T-helper 2 cell (primary cell): ENCODE measurements around the gene C13orf46.
"Not testable (repeated sequence)": the region's sequence is repeated elsewhere in the genome, so short reads cannot be mapped to it uniquely, and the experiment has no call there.

Experiments used
- DNase-seq, 5 experiments: peaks; one replicate each; pipeline versions ENCODE4 v3.0.0 to v3.0.0-alpha.2; 2012 to 2022
- total RNA-seq, 2 donors: gene quantifications; one replicate each; lab custom pipeline; 2026; lab: John Stamatoyannopoulos, UW

C13orf46 gene
- total RNA-seq, result 12.8 to 13.9 reads per million in 2 donors

DNA sequence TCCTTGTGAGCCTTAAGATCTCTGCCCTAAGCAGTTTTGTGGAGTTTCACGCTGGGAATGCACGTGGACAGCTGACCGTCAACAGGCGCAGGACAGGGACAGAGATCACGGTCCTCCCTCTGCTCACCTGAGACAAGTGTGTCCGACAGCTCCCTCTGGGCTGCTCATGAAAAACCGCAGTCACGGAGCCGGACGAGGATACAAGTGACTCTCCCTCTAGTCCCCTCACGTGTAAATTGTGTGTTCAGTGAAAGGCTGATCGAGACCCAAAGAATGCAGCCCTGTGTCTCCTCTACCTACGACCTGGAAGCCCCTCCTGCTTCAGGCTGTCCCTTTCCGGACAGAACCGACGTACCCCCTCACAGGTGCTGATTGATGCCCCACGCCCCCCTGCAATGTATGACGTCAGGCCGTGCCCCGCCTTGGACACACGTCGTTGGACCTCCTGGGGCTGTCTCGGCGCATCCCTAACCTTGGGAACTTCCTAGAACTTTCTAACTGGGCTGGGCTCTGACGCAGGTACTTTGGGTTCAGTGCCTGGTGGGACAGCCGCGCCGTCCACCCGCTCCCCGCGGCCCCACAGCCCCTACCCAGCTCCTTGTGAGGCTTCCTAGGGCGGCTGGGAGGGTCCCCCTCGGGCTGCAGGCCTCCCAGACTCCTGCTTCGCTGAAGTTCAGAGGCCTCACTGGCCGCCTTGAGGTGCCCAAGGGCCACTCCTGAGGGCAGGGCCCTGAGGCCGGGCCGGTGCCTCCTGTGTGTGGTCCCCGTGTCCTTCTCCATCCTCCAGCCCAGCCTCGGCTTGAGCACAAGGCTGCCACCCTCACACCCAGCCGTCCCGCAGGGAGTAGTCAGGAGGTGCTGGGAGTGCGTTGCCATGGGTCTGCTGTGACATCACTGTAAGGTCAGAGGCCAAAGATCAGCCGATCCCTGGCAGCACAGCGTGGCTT, at the start of gene C13orf46:
Gene C13orf46, minus strand, starts transcription at position 859 of the 947 bp plus-strand sequence. Its CDS starts 79 bp downstream, at position 780.
- DNase-seq, result no peak

DNA sequence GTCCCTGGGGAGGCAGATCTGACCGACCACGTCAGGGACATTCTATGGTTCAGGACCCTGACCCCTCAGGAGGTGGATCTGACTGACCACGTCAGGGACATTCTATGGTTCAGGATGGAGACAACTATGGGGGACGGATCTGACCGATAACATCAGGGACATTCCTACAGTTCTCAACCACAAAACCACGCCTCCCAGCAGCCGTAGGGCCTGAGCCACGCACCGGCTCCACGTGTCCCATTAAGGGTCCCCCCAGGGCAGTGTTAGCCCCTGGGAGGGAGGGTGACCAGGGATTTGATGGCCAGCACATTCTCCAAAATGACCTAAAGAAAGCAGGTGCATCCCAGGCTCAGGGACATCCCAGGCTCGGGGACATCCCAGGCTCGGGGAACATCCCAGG, 49.0 kb upstream of the C13orf46 start:
- DNase-seq, result no peak

DNA sequence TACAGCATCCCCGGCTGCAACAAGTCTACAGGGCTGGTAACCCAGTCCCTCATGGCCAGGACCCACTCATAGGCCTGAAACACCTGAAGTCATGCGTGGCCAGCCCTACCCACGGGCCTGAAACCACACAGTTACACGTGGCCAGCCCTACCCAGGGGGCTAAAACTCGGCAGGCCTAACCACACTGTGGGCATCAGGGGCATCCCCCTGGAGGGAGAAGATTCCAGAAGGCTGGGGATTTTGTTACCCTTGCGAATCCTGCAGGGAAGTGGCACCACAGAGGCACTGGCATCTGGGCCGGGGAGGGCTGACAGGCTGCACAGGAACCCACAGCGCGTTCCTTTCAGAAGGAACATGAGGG, 48.4 kb upstream of the C13orf46 start:
- no peak for DNase-seq

DNA sequence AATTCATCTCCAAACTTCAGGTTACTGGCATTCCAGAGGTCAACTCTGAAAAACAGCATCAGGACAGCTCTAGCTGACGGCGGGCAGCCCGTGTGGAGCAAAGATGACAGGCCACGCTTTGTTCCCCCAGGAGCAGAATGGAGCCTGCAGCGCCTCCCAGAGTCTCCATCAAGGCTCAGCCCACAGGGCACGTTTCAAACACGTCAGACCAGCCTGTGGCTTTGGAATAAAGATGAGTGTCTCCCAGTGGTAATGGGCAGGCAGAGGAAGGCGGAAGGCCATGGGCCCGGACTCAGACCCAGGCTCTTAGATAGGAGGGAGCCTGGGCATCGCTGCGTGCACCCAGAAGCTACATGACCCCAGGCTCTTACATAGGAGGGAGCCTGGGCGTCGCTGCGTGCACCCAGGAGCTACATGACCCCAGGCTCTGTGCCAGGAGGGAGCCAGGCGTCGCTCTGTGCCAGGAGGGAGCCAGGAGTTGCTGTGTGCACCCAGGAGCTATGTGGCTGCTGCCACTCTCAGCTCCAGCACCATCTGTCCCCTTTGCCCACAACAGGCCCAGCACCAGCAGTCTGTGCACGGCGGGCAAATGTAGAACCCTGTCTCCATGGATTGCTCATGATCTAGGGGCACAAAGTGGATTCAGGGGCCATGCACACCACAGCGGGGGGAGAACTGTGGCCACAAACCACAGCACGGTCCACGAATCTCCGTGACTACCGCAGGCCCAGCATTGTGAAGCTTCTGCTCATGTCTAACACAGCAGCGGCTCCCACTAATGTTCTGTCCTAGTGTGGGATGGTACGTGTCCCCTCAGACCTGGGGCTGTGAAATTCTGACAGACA, 47.8 kb upstream of the C13orf46 start:
- DNase-seq, result no peak

DNA sequence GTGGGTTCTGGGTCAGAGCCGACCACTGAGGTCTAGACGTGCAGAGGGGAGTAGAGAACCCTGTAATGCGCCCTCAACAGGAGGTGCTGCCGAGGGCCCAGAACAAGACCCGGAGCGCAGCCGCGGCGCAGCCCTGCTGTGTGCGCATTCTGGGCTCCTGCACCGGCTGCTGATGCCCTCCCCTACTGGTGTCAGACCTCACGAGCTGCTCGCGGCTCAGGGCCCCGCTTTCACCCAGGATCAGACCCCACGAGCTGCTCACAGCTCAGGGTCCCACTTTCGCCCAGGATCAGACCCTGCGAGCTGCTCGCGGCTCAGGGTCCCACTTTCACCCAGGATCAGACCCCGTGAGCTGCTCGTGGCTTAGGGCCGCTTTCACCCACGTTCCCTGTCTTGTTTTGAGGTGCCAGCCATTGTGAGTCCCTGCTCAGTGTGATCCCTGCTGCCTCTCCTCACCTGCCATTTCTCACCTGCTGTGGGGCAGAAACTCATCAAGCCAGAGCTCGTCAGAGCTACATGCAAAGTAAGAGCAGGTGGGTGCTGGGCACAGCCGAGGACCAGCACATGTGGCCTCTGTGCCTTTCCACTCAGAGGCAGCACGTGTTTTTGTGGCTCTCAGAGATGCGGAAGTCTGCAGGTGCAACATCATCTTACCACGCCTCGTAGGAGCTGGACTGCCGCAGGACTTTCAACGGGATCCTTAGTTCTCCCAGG, 47.0 kb upstream of the C13orf46 start:
- DNase-seq, result no peak

DNA sequence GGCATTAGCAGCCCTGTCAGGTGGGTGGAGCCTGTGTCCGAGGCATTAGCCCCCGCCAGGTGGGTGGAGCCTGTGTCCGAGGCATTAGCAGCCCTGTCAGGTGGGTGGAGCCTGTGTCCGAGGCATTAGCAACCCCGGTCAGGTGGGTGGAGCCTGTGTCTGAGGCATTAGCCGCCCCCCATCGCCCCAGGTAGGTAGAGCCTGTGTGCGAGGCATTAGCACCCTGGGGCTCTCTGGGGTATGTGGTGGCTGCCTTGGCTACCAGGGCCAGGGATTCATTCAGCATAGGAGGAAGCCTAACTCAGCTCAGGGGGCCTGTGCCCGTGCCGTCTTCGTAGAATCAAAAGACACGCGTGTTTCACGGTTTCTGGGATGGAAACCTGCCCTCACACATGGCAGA, 46.3 kb upstream of the C13orf46 start:
- not testable (repeated sequence) for DNase-seq

DNA sequence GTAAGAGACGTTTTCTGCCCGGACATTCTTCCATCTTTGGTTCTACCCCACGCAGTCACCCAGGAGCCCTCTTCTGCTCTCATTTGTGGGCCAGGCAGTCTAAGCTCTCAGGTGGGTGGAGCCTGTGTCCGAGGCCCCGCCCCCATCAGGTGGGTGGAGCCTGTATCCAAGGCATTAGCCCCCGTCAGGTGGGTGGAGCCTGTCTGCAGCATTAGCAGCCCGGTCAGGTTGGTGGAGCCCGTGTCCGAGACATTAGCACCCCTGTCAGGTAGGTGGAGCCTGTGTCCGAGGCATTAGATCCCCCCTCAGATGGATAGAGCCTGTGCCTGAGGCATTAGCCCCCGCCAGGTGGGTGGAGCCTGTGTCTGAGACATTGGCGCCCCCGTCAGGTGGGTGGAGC, 45.5 kb upstream of the C13orf46 start:
- peak in 3 of 5 experiments; percentile 10 to 45 (median 25) for DNase-seq

DNA sequence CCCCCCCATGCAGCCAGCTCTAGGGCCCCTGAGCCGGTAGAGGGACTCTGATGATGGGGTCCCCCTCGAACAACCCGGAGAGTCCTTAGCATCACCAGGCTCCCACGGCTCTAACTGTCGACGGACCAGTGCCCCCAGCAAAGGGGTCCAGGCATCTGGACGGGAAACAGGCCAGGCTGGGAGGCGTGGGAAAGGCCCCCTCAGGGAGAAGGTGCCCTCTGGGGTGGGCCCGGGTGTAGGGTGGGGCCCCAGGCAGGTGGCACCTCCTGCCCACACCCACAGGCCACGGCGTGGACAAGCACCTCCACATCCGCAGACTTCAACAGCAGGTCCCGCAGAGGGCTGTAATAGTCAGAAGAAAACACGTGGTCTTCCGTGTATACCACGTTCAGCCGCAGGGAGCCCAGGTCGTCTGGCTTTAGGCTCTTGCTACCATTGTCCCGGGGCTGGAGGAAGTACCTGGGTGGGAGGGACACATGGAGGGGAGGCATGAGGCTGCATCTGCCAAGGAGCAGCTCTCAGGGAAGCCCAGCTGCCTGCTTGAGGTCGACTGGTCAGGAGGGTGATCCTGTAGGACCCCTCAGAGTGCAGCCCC, 44.7 kb upstream of the C13orf46 start:
- no peak for DNase-seq

DNA sequence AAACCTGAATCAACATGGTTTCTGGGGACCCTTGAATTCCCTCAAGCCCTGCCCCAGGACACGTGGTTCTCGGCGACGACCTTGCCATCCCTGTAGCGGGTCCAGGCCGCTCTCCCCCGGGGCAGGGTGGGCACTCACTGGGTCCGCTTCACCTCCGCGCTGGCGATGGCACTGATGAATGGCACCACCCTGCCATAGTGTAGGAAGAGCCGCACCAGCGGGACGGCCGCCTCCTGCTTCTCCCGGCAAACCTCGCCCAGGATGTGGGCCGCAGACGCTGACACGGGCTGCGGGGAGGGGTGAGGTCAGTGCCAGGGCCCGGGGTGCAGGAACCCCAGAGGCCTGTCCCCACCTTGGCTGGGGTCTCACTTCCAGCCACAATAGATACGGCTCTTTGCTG, 44.1 kb upstream of the C13orf46 start:
- DNase-seq, result no peak

DNA sequence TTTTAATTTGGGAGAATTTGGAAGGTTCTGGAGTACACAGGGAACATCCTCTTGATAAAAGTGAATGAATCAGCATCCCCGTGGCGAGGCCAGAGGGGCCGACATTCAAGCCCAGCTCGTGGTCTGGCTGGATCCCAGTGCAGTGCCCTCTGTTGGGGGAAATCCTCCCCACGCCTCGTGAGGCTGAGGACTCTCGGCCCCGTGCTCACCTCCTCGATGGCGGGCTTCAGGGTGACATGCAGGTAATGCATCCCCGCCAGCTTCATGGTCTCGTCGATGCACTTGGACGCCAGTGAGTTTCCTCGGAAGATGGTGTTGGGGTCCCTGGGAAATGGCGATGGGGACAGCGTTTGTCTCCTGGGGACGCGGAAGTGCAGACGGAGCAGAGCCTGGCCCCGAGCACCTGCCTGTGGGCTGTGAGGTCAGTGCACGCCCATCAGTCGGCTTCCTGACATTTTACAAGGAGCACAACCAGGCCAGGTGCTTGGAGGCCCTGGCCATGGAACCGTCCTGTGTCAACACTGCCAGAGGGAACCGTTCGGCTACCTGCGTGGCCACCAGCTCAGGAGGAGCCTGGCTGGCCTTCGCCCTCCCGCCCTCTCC, 43.3 kb upstream of the C13orf46 start:
- DNase-seq, result no peak

DNA sequence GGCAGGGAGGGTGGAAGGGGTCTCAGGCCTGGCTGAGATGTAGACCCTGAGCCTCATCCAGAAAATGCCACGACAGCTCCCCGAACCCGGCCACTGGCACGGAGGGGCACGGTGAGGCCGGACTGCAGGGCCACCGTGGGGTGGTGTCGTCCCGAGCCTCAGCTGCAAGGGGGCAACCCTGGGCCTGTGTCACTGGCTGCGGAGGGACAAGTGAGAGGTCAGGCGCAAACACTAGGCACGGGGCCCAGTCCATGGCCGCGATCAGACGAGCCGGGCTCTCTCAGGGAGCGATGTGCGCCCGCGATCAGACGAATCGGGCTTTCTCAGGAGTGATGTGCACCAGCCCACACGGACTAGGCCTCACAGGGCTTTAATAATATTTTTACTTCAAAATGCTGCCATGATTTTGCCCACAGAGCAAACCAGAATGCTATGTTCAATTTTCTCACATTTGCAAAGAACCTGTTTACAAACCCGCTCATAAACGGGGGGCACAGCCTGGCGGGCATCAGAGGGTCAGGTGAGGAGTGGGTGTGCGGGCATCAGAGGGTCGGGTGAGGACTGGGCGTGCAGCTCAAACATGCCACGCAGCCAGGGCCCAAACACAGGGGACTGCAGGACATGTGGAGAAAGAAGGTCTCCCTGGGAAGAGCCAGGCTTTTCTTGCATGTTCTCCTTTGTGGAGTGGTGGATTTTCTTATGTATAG, 42.6 kb upstream of the C13orf46 start:
- DNase-seq, result no peak

DNA sequence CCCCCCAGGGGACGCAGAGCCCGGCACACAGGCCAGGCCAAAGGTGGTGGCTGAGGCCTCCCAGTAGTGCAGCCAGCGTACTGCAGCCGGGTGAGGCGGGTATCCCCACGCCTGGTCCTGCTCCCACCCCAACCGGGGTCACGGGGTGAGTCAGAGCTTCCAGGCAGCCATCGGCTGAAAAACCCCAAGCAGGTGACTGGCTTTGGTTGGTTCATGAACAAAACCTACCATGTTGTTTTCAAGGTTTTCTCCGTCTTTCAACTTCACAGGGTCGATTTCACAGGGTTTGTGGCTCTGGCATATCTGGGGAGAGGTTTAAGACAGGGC, 42.1 kb upstream of the C13orf46 start:
- DNase-seq, result no peak

DNA sequence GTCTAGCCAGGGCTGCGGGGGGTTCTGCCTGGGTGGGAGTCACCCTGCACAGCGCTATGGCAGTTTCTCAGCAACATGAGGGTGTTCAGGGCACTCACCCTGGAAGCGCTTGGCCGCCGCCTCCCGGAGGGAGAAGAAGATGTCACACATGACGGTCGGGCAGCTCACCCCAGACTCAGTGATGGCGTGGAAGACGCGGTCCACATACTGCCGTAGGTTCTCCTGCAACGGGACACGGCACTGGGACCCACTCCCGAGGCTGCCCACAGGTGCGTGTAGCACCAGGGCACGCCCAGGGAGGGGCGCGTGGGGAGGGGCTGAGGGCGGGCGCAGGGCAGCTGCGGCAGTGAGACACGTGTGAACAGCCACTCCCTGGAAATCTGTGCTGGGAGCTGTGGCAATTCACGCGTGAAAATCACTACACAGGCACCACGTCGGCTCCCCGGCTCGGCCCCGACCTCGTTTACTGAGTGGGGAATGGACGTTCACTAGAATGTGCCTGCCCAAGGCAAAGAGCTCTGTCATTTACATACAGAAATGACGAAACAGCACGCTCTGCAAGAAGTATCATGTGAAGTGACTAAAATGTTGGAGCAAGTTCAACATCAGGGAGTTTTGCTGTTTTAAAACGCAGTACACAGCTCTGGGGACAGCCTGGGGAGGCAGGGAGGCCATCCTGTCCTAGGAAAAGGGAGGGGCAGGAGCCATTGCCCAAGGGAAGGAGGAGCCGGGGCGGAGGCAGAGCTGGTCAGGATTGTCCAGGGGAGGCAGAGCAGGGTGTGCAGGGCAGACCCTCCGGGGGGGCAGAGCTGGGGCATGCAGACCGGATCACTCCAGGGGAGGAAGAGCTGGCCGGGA, 41.5 kb upstream of the C13orf46 start:
- DNase-seq, result no peak

DNA sequence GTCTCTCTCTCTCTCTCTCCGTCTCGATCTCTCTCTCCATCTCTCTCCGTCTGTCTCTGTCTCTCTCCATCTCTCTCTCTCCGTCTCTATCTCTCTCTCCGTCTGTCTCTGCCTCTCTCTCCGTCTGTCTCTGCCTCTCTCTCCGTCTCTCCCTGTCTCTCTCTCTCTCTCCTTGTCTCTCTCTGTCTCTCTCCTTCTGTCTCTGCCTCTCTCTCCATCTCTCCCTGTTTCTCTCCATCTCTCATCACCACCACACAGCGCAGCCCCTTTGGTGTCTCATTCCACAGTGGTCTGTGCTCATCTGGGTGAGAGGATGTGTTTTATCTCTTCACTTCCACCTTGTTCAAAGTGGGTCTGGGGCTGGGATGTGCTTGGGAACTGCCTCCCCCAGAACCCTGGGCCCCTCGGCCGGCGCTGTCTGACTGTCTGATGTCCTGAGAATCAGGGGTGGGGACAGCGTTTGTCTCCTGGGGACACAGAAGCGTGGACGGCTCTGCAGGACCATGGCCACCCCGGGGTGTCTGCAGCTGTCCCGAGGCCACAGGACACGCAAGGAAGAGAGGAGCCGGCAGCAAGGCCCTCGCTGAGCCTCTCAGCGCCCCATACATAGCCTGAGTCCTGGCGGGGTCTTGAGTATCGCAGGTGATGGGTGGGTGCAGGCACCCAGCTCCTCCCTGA, 40.2 kb upstream of the C13orf46 start:
- DNase-seq, result no peak

DNA sequence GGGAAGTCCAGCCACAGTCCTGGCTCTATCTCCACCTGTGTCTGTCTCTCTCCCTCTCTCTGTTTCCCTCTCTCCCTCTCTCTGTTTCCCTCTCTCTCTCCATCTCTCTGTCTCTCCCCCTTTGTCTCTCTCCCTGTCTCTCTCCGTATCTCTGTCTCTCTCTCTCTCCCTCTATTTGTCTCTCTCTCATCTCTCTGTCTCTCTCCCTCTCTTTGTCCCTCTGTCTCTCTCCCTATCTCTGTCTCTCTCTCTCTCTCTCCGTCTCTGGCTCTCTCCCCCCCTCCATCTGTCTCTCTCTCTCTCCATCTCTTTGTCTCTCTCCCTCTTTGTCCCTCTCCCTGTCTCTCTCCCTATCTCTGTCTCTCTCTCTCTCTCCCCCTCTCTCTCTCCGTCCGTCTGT, 39.5 kb upstream of the C13orf46 start:
- no peak for DNase-seq

DNA sequence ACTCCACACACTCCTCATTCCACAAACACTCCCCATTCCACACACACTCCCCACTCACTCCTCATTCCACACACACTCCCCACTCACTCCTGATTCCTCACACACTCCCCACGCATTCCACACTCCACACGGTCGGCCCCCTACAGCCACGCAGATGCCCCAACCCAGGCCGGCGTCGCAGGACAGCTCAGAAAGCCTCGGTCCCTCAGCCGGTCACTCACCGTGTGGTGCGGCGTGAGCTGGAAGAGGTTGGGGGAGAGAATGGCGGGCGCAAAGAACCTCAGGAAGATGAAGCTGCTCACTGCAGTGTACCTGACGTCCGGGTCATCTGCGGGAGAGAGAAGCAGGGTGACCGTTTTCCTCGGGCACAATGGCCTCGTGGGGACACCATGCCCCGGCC, 39.0 kb upstream of the C13orf46 start:
- no peak for DNase-seq

DNA sequence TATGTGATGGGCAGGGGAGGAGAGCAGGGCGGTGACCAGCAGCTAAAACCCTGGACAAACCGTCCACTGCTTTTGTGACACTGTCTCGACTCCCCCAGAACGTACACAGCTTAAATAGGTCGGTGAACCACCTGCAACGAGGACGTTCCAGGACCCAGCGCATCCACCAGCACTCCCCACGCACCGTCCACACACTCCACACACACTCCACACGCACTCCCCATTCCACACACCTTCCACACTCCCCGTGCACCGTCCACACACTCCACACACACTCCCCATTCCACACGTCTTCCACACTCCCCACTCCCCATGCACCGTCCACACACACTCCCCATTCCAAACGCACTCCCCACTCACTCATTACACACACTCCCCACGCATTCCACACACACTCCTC, 38.3 kb upstream of the C13orf46 start:
- no peak for DNase-seq

DNA sequence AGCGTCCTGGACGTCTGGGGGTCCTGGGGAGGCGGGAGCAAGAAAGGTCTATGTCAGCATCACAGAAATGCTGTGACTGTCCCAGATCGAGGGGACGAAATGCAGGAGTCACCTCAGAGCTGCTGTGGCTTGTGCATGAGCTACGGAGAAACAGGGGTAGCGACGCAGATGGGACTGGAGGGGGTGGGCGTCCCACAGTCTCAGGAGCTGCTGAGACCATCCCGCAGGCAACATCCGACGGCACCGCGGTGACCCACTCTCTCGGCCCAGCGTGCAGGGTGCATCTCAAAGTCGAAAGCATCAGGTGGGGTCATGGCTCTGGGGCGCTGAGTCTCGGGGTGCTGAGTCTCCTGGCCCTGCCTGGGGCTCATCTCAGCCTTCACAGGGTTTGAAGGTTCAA, 37.4 kb upstream of the C13orf46 start:
- no peak for DNase-seq

DNA sequence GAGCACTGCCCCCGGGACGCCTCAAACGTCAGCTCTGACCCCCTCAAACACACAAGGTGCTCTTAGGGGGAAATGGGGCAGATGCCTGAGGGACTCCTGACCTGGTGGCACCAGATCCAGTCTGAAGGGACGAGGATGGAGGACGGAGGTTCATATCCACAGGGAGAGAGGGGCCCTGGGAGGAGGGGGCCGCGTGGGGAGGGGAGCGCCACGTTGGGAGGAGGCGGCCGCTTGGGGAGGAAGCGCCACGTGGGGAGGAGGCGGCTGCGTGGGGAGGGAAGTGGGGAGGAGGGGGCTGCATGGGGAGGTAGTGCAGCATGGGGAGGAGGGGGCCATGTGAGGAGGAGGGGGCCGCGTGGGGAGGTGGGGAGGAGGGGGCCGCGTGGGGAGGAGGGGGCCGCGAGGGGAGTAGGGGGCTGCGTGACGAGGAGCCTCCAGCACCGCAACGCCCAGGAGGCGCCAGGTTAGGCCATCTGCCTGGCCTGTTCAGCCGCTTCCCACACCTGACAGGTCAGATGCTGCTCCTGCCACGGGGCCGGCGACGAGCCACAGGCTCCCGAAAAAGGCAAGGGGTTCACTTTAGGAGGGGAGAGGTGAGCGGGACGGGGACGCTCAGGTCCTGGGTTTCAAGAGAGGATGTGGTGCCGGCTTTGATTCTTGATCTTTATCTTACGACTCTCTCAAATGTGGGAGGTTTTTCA, 36.7 kb upstream of the C13orf46 start:
- DNase-seq, result peak in 2 of 5 experiments; percentile 33 to 69
